HUES48 (cell line): Measurements from ENCODE around the gene MTUS2.

Experiments used
- H3K27ac ChIP-seq: one replicate; pipeline ENCODE4 v1.7.0; 2013; ENCODE audit warnings: low read depth, low read length, inconsistent platforms
- H3K27me3 ChIP-seq: 2 replicates; pipeline ENCODE4 v1.6.1; 2013; ENCODE audit warnings: mild to moderate bottlenecking, low read length; ENCODE audit not compliant: control insufficient read depth, insufficient read depth
- H3K36me3 ChIP-seq: 2 replicates; pipeline ENCODE4 v1.6.1; 2013; ENCODE audit warnings: low read length; ENCODE audit not compliant: control insufficient read depth, insufficient read depth
- H3K4me1 ChIP-seq: 2 replicates; pipeline ENCODE4 v1.6.1; 2013; ENCODE audit warnings: mild to moderate bottlenecking, low read length; ENCODE audit not compliant: control insufficient read depth, insufficient read depth
- H3K4me3 ChIP-seq: 2 replicates; pipeline ENCODE4 v1.5.1; 2013; ENCODE audit warnings: mild to moderate bottlenecking, low read depth, low read length
- H3K9ac ChIP-seq: 2 replicates; pipeline ENCODE4 v1.6.1; 2013; ENCODE audit warnings: mild to moderate bottlenecking, low read depth, low read length, moderate library complexity
- H3K9me3 ChIP-seq: 2 replicates; pipeline ENCODE4 v1.6.1; 2013; ENCODE audit warnings: low read length; ENCODE audit not compliant: control insufficient read depth, insufficient read depth

MTUS2 gene

GRCh38 chr13:29483623-29484022, 663.5 kb downstream of the MTUS2 start:
- no peak overlapping the region for H3K27ac ChIP-seq
- no peak overlapping the region for H3K9ac ChIP-seq
- no peaks in the 10 kb centered on the region for H3K27me3 ChIP-seq
- no peaks in the 10 kb centered on the region for H3K9me3 ChIP-seq
- H3K4me3 ChIP-seq = no peak overlapping the region
- H3K36me3 ChIP-seq = no peaks in the 10 kb centered on the region
- peaks cover 17% of the 10 kb centered on the region for H3K4me1 ChIP-seq

DNA sequence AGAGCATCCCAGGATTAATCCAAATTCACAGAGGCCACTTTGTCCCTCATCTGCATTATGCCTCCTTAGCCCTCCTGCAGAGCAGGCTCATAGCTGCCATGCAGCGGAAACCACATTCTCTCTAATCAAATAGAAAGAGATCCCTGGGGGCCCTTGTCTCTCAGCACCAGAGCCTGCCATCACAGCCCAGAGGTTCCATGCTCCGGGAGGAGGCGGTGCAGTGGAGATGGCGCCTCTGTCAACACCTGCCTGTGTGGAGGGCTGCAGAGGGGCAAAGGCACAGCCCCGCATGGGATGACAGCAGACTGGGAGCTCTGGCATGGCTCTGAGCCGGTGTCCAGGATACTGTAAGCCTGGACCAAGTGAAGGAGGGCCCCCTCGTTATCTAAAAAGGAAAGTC, 664.1 kb downstream of the MTUS2 start:
- H3K27ac ChIP-seq = no peak overlapping the region
- no peaks in the 10 kb centered on the region for H3K27me3 ChIP-seq
- no peak overlapping the region for H3K4me3 ChIP-seq
- no peaks in the 10 kb centered on the region for H3K36me3 ChIP-seq
- H3K9me3 ChIP-seq = no peaks in the 10 kb centered on the region
- no peak overlapping the region for H3K9ac ChIP-seq
- peaks cover 17% of the 10 kb centered on the region for H3K4me1 ChIP-seq

- no peaks in the 10 kb centered on the region for H3K36me3 ChIP-seq
- H3K4me1 ChIP-seq = peaks cover 17% of the 10 kb centered on the region
- no peak overlapping the region for H3K9ac ChIP-seq
- no peak overlapping the region for H3K27ac ChIP-seq
- no peaks in the 10 kb centered on the region for H3K27me3 ChIP-seq
- H3K9me3 ChIP-seq = no peaks in the 10 kb centered on the region
- H3K4me3 ChIP-seq = no peak overlapping the region
Observed at GRCh38 chr13:29484796-29485195, 664.7 kb downstream of the MTUS2 start.

DNA sequence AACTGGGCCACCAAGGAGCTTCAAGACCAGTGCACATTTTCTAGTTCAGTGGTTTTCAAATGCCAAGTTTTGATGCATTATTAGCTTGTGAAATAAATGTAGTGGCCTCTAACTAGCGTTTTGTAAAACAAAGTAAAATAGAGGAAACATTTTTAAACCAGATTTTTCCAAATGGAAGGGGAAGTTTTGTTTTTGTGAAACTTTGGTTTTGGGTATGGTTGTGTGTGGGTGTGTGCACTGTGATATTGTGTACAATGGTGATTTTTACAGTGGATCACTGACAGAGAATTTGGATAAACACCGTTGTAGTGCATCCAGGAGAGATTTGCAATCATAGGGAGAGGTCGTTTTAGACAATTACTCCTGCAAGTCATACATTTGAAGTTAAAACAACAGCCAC, 666.4 kb downstream of the MTUS2 start:
- no peak overlapping the region for H3K4me3 ChIP-seq
- H3K36me3 ChIP-seq = no peaks in the 10 kb centered on the region
- H3K27me3 ChIP-seq = no peaks in the 10 kb centered on the region
- H3K27ac ChIP-seq = no peak overlapping the region
- H3K4me1 ChIP-seq = peaks cover 17% of the 10 kb centered on the region
- no peak overlapping the region for H3K9ac ChIP-seq
- H3K9me3 ChIP-seq = no peaks in the 10 kb centered on the region

DNA sequence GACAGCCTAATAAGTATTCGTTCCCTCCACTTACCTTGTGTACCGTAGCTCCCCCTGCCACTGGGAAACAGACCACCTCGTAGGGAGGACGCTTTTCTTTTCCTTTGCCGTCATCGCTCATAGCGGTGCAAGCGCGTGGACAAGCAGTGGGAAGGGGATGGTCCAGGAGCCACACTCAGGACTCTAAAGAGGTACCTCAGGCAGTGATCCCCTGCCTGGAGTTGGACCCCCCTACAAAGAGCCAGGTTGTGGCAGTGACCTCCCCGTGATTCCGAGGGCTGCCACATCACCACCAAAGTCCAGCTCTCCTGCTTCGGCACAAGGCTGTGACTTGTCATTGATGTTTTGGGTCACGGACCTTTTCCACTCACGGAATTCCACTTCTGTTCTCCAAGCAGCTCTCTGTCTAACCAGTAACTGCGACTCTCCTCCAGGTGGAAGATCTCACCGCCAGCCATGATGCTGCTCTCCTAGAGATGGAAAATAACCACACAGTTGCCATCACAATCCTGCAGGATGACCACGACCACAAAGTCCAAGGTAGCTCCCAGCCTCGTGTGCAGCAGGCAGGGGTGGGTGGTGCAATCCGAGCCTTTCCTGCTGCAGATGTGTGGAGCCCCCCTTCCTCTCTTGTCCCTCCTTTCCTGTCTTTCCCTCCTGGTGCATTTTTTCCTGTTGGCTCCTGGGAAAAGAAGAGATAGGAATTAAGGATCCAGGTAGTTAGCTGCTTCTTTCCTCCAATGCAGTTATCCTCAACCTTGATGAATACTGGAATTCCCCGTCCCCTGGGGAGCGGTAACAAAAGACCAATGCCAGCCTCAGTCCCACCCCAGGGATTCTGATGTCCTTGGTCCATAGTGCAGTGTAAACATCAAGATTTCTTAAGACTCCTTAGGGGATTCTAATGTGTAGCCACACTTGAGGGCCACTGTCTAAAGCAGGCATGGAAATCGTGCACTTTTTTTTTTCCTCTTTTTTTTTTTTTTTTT, 667.6 kb downstream of the MTUS2 start:
- H3K27ac ChIP-seq = no peak overlapping the region
- H3K27me3 ChIP-seq = no peaks in the 10 kb centered on the region
- no peaks in the 10 kb centered on the region for H3K36me3 ChIP-seq
- H3K4me3 ChIP-seq = no peak overlapping the region
- peaks cover 17% of the 10 kb centered on the region for H3K4me1 ChIP-seq
- H3K9ac ChIP-seq = no peak overlapping the region
- no peaks in the 10 kb centered on the region for H3K9me3 ChIP-seq

- Histone ChIP-seq H3K4me1 (peaks cover 9% of the 10 kb centered on the region; the same call in 1 of the 2 replicates), H3K27ac (no peak overlapping the region), H3K9ac (no peak overlapping the region), H3K4me3 (no peak overlapping the region), H3K9me3 (no peaks in the 10 kb centered on the region), H3K27me3 (no peaks in the 10 kb centered on the region), H3K36me3 (no peaks in the 10 kb centered on the region)
Observed at GRCh38 chr13:29489650-29490560, 669.8 kb downstream of the MTUS2 start.

DNA sequence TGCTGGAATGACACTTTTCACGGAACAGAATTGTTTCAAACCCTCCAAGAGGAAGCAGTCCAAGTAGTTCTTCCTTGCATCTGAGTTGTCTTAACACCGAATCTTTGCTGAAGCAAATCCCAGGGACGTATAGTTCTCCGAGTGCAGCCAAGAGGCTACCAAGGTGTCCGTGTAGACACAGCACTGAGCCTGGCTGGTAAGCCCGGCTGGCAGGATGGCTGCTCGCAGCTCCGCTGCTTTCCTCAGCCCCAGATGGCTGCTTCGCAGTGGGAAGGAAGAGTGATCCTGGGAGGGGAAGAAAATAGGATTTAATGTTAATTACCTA, 670.4 kb downstream of the MTUS2 start:
- Histone ChIP-seq H3K9ac (no peak overlapping the region), H3K4me1 (peaks cover 9% of the 10 kb centered on the region; the same call in 1 of the 2 replicates), H3K36me3 (no peaks in the 10 kb centered on the region), H3K9me3 (no peaks in the 10 kb centered on the region), H3K27ac (no peak overlapping the region), H3K27me3 (no peaks in the 10 kb centered on the region), H3K4me3 (no peak overlapping the region)

- H3K9me3 ChIP-seq = no peaks in the 10 kb centered on the region
- no peak overlapping the region for H3K9ac ChIP-seq
- no peak overlapping the region for H3K4me3 ChIP-seq
- H3K27me3 ChIP-seq = no peaks in the 10 kb centered on the region
- no peaks in the 10 kb centered on the region for H3K36me3 ChIP-seq
- no peak overlapping the region for H3K27ac ChIP-seq
- H3K4me1 ChIP-seq = peaks cover 9% of the 10 kb centered on the region; the same call in 1 of the 2 replicates
Observed at GRCh38 chr13:29491248-29491647, 671.1 kb downstream of the MTUS2 start.

GRCh38 chr13:29493796-29494195, 673.7 kb downstream of the MTUS2 start:
- no peak overlapping the region for H3K4me3 ChIP-seq
- H3K27me3 ChIP-seq = no peaks in the 10 kb centered on the region
- H3K9ac ChIP-seq = no peak overlapping the region
- peaks cover 4% of the 10 kb centered on the region; the same call in 1 of the 2 replicates for H3K4me1 ChIP-seq
- H3K9me3 ChIP-seq = no peaks in the 10 kb centered on the region
- H3K27ac ChIP-seq = no peak overlapping the region
- no peaks in the 10 kb centered on the region for H3K36me3 ChIP-seq

DNA sequence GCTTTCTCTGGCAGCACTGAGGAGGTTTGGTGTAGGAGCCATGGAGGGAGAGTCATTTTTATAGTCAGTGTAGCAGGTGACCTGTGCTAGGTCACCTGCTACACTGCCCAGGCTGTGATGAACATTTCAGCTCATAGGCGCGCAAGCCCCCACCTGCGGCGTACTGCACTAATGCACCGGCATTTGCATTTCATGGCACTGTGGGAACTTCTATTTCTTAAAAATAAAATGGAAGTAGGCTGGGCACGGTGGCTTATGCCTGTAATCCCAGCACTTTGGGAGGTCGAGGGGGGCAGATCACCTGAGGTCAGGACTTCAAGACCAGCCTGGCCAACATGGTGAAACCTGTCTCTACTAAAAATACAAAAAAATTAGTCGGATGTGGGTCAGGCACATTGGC, 674.4 kb downstream of the MTUS2 start:
- Histone ChIP-seq H3K36me3 (no peaks in the 10 kb centered on the region), H3K27ac (no peak overlapping the region), H3K27me3 (no peaks in the 10 kb centered on the region), H3K9ac (no peak overlapping the region), H3K9me3 (no peaks in the 10 kb centered on the region), H3K4me3 (no peak overlapping the region), H3K4me1 (peaks cover 4% of the 10 kb centered on the region; the same call in 1 of the 2 replicates)
